ENCODE data around the gene LIMK2. TPM values are rescaled to one million over a fixed set of nuclear protein-coding genes. Genes with fewer than 3 reads are reported as not detected.

LIMK2 gene
- polyA plus RNA-seq, 1 donor (not counting 4 experiments of a cell fraction or from before 2014, with no cell fraction given), result 42.6 TPM

GRCh38 chr22:31286360-31287255 is 74.5 kb downstream of the LIMK2 start:
- dilution Hi-C loops (cut with MboI; ENCODE audit: extremely low pct_ligation_motif_present, low sequenced_read_pairs), result no loop called here
- H3K4me2 ChIP-seq (ENCODE audit: control insufficient read depth, extremely low read depth, insufficient read depth, low read depth, low read length), result no peak overlapping the region
- no peak overlapping the region for H3K4me3 ChIP-seq (ENCODE audit: control insufficient read depth in 2 of 3, extremely low read depth in 1 of 3, insufficient read depth in 2 of 3, low read depth in 1 of 3, low read length in 3 of 3)
- no peaks in the 10 kb centered on the region for H4K20me1 ChIP-seq (ENCODE audit: control insufficient read depth, extremely low read depth, insufficient read depth, low read length)
- H3K9me1 ChIP-seq (ENCODE audit: control insufficient read depth, extremely low read depth, insufficient read depth, low read length), result no peaks in the 10 kb centered on the region
- no peak overlapping the region for H3K9ac ChIP-seq (ENCODE audit: control insufficient read depth, extremely low read depth, insufficient read depth, low read length)
- peaks cover 18% of the 10 kb centered on the region in 2 experiments for H3K36me3 ChIP-seq (ENCODE audit: control insufficient read depth in 2 of 2, extremely low read depth in 1 of 2, insufficient read depth in 2 of 2, low read length in 2 of 2)
- H2AFZ ChIP-seq (ENCODE audit: control insufficient read depth, low read length), result no peak overlapping the region
- TF ChIP-seq CTCF (optimal IDR thresholded peaks at IDR 0.05 in 1 of 3, IDR thresholded peaks at IDR 0.05 in 1 of 3, conservative IDR thresholded peaks at IDR 0.05 in 1 of 3; ENCODE audit: extremely low read depth in 1 of 3, insufficient read depth in 2 of 3, low read length in 3 of 3) (no peak), EZH2 (IDR thresholded peaks at IDR 0.05; ENCODE audit: low read length) (no peak)
- no peak overlapping the region for H3K27ac ChIP-seq (ENCODE audit: control insufficient read depth, insufficient read depth, low read length)
- H3K79me2 ChIP-seq (ENCODE audit: control insufficient read depth, insufficient read depth, low read length), result no peaks in the 10 kb centered on the region
- peaks cover 13% of the 10 kb centered on the region for H3K4me1 ChIP-seq (ENCODE audit: control insufficient read depth, extremely low read depth, insufficient read depth, low read length)
- H3K27me3 ChIP-seq (ENCODE audit: control insufficient read depth, extremely low read depth, insufficient read depth, low read length), result no peaks in the 10 kb centered on the region
- DNase-seq (ENCODE audit: low read depth, low spot score) (no peak), FAIRE-seq (peak; percentile 66)
- no peaks in the 10 kb centered on the region for H3K9me3 ChIP-seq (ENCODE audit: control insufficient read depth, low read depth, low read length)

GRCh38 chr22:31287818-31288495 is 75.9 kb downstream of the LIMK2 start:
- Histone ChIP-seq H3K4me1 (ENCODE audit: control insufficient read depth, extremely low read depth, insufficient read depth, low read length) (peaks cover 26% of the 10 kb centered on the region), H3K9ac (ENCODE audit: control insufficient read depth, extremely low read depth, insufficient read depth, low read length) (no peak overlapping the region), H3K4me3 (ENCODE audit: control insufficient read depth in 2 of 3, extremely low read depth in 1 of 3, insufficient read depth in 2 of 3, low read depth in 1 of 3, low read length in 3 of 3) (no peak overlapping the region), H3K9me1 (ENCODE audit: control insufficient read depth, extremely low read depth, insufficient read depth, low read length) (no peaks in the 10 kb centered on the region), H3K9me3 (ENCODE audit: control insufficient read depth, low read depth, low read length) (no peaks in the 10 kb centered on the region), H3K79me2 (ENCODE audit: control insufficient read depth, insufficient read depth, low read length) (peaks cover 2% of the 10 kb centered on the region), H3K27me3 (ENCODE audit: control insufficient read depth, extremely low read depth, insufficient read depth, low read length) (no peaks in the 10 kb centered on the region), H4K20me1 (ENCODE audit: control insufficient read depth, extremely low read depth, insufficient read depth, low read length) (no peaks in the 10 kb centered on the region), H3K27ac (ENCODE audit: control insufficient read depth, insufficient read depth, low read length) (no peak overlapping the region), H3K36me3 (ENCODE audit: control insufficient read depth in 2 of 2, extremely low read depth in 1 of 2, insufficient read depth in 2 of 2, low read length in 2 of 2) (peaks cover 6 to 14% of the 10 kb centered on the region in 2 experiments), H2AFZ (ENCODE audit: control insufficient read depth, low read length) (no peak overlapping the region), H3K4me2 (ENCODE audit: control insufficient read depth, extremely low read depth, insufficient read depth, low read depth, low read length) (no peak overlapping the region)
- DNase-seq (ENCODE audit: low read depth, low spot score) (no peak), FAIRE-seq (no peak)
- no peak for TF ChIP-seq EZH2 (IDR thresholded peaks at IDR 0.05; ENCODE audit: low read length)
- TF ChIP-seq CTCF (optimal IDR thresholded peaks at IDR 0.05 in 1 of 3, IDR thresholded peaks at IDR 0.05 in 1 of 3, conservative IDR thresholded peaks at IDR 0.05 in 1 of 3; ENCODE audit: extremely low read depth in 1 of 3, insufficient read depth in 2 of 3, low read length in 3 of 3), result no peak
- dilution Hi-C loops (cut with MboI; ENCODE audit: extremely low pct_ligation_motif_present, low sequenced_read_pairs), result no loop called here
